Activated CD8-positive, alpha-beta T cell treated with anti-CD3 and anti-CD28 coated beads, Interleukin-2, amount 10 ng/mL, durations not matched to agents 7 days and 5 days (primary cell): Measurements from ENCODE around the gene NAPSA. TPM values are rescaled to one million over a fixed set of nuclear protein-coding genes. Genes with fewer than 3 reads are reported as not detected.

Source experiments
- ATAC-seq: fragments of 150-1000 bp; cut with Tn5 transposase; one replicate; pipeline ENCODE4 v1.10.0; 2021; ENCODE audit warnings: moderate library complexity
- CTCF ChIA-PET: fragments of 350-600 bp; sonication (Branson Sonifier 250); formaldehyde crosslinking; loops from one replicate; lab custom pipeline; 2021; ENCODE audit warnings: antibody characterized with exemption; lab: Charles Lee
- POLR2A ChIA-PET: fragments of 350-600 bp; sonication (Branson Sonifier 250); formaldehyde crosslinking; loops from one replicate; lab custom pipeline; 2021; ENCODE audit warnings: antibody characterized with exemption; lab: Charles Lee
- DNase-seq: peaks from one replicate; pipeline ENCODE4 v3.0.0-alpha.2; 2020
- H3K27ac Mint-ChIP-seq: one replicate; pipeline ENCODE4 v1.8.0; 2021; ENCODE audit warnings: mild to moderate bottlenecking, mixed read lengths
- H3K27me3 Mint-ChIP-seq: one replicate; pipeline ENCODE4 v1.8.0; 2021; ENCODE audit warnings: low read depth, mixed read lengths
- H3K36me3 Mint-ChIP-seq: one replicate; pipeline ENCODE4 v1.8.0; 2021; ENCODE audit warnings: low read depth, mixed read lengths
- H3K4me1 Mint-ChIP-seq: one replicate; pipeline ENCODE4 v1.8.0; 2021; ENCODE audit warnings: low read depth, mixed read lengths
- H3K4me3 Mint-ChIP-seq: one replicate; pipeline ENCODE4 v1.8.0; 2021; ENCODE audit warnings: mild to moderate bottlenecking, mixed read lengths
- H3K9me3 Mint-ChIP-seq: one replicate; pipeline ENCODE4 v1.8.0; 2022; ENCODE audit warnings: mixed read lengths; ENCODE audit not compliant: insufficient read depth
- total RNA-seq, 2 experiments: library from RNA; stranded (reverse); gene quantifications; one replicate each; pipeline ENCODE4 v1.2.3, GENCODE V29; 2021

NAPSA gene
- total RNA-seq, 2 experiments from 2014 or later = 0.73 to 1.2 TPM

- DNase-seq (no peak), ATAC-seq (no peak)
- Mint-ChIP-seq H3K36me3 (peaks cover 48% of the 10 kb centered on the region), H3K27me3 (no peaks in the 10 kb centered on the region), H3K27ac (peak overlapping the region; percentile 98), H3K9me3 (no peaks in the 10 kb centered on the region), H3K4me1 (peaks cover 29% of the 10 kb centered on the region), H3K4me3 (peak overlapping the region; percentile 94)
- POLR2A ChIA-PET = interaction anchor here (0.7 to 2.0 kb wide), 5 partner anchors 8 to 128 kb away, joined by 3 to 8 read pairs (median 4); partner anchors contain the start of genes JOSD2 and NR1H2
- CTCF ChIA-PET = interaction anchor here (0.9 to 2.2 kb wide), 5 partner anchors 13 to 78 kb away, joined by 3 to 10 read pairs (median 4); partner anchors contain the start of gene KCNC3
Measured at GRCh38 chr19:50383001-50383851, 17.8 kb upstream of the NAPSA start.

- CTCF ChIA-PET = no interaction called here
- no peak overlapping the region for H3K27ac Mint-ChIP-seq
Measured at GRCh38 chr19:50381881-50382729, 16.7 kb upstream of the NAPSA start.

GRCh38 chr19:50380751-50381151, 15.3 kb upstream of the NAPSA start:
- Mint-ChIP-seq H3K27ac (no peak overlapping the region), H3K4me1 (peaks cover 35% of the 10 kb centered on the region), H3K36me3 (peaks cover 46% of the 10 kb centered on the region), H3K4me3 (no peak overlapping the region), H3K27me3 (no peaks in the 10 kb centered on the region), H3K9me3 (no peaks in the 10 kb centered on the region)
- DNase-seq (no peak), ATAC-seq (no peak)
- ChIA-PET POLR2A (interaction anchor here (0.6 kb wide), 1 partner anchor 504 kb away, joined by 3 read pairs; the partner anchor contains the start of genes AKT1S1 and TBC1D17), CTCF (no interaction called here)

More at GRCh38 chr19:50381881-50382729, 16.7 kb upstream of the NAPSA start:
- ATAC-seq (no peak), DNase-seq (no peak)
- peaks cover 30% of the 10 kb centered on the region for H3K4me1 Mint-ChIP-seq
- H3K27me3 Mint-ChIP-seq = no peaks in the 10 kb centered on the region
- H3K4me3 Mint-ChIP-seq = no peak overlapping the region
- POLR2A ChIA-PET = no interaction called here
- H3K9me3 Mint-ChIP-seq = no peaks in the 10 kb centered on the region
- H3K36me3 Mint-ChIP-seq = peaks cover 46% of the 10 kb centered on the region

GRCh38 chr19:50380137-50380536, 14.7 kb upstream of the NAPSA start:
- peaks cover 45% of the 10 kb centered on the region for H3K36me3 Mint-ChIP-seq
- H3K4me3 Mint-ChIP-seq = no peak overlapping the region
- H3K27me3 Mint-ChIP-seq = no peaks in the 10 kb centered on the region
- H3K4me1 Mint-ChIP-seq = peaks cover 35% of the 10 kb centered on the region
- ChIA-PET CTCF (no interaction called here), POLR2A (interaction anchor here (0.6 kb wide), 1 partner anchor 503 kb away, joined by 3 read pairs; the partner anchor contains the start of genes AKT1S1 and TBC1D17)
- no peaks in the 10 kb centered on the region for H3K9me3 Mint-ChIP-seq
- no peak for ATAC-seq
- H3K27ac Mint-ChIP-seq = no peak overlapping the region
- DNase-seq = no peak

GRCh38 chr19:50379602-50380001, 14.2 kb upstream of the NAPSA start:
- no peak for DNase-seq
- no peaks in the 10 kb centered on the region for H3K9me3 Mint-ChIP-seq
- peaks cover 31% of the 10 kb centered on the region for H3K4me1 Mint-ChIP-seq
- H3K4me3 Mint-ChIP-seq = no peak overlapping the region
- ATAC-seq = no peak
- H3K27ac Mint-ChIP-seq = peak overlapping the region; percentile 43
- peaks cover 39% of the 10 kb centered on the region for H3K36me3 Mint-ChIP-seq
- ChIA-PET CTCF (no interaction called here), POLR2A (no interaction called here)
- no peaks in the 10 kb centered on the region for H3K27me3 Mint-ChIP-seq

- peaks cover 36% of the 10 kb centered on the region for H3K36me3 Mint-ChIP-seq
- no peaks in the 10 kb centered on the region for H3K27me3 Mint-ChIP-seq
- no peak overlapping the region for H3K4me3 Mint-ChIP-seq
- no peak overlapping the region for H3K27ac Mint-ChIP-seq
- DNase-seq (no peak), ATAC-seq (no peak)
- CTCF ChIA-PET = no interaction called here
- peaks cover 32% of the 10 kb centered on the region for H3K4me1 Mint-ChIP-seq
- no peaks in the 10 kb centered on the region for H3K9me3 Mint-ChIP-seq
- POLR2A ChIA-PET = no interaction called here
Measured at GRCh38 chr19:50378863-50379236, 13.4 kb upstream of the NAPSA start.

GRCh38 chr19:50378169-50378862, 12.9 kb upstream of the NAPSA start:
- ChIA-PET CTCF (no interaction called here), POLR2A (no interaction called here)
- Mint-ChIP-seq H3K9me3 (no peaks in the 10 kb centered on the region), H3K4me3 (no peak overlapping the region), H3K27ac (peak overlapping the region; percentile 29), H3K36me3 (peaks cover 34% of the 10 kb centered on the region), H3K27me3 (no peaks in the 10 kb centered on the region), H3K4me1 (peaks cover 27% of the 10 kb centered on the region)
- ATAC-seq = no peak
- no peak for DNase-seq

- H3K4me1 Mint-ChIP-seq = peaks cover 23% of the 10 kb centered on the region
- H3K36me3 Mint-ChIP-seq = peaks cover 33% of the 10 kb centered on the region
- no peaks in the 10 kb centered on the region for H3K27me3 Mint-ChIP-seq
- H3K9me3 Mint-ChIP-seq = no peaks in the 10 kb centered on the region
- H3K27ac Mint-ChIP-seq = peak overlapping the region; percentile 86
- ATAC-seq = no peak
- CTCF ChIA-PET = no interaction called here
- peak overlapping the region; percentile 8 for H3K4me3 Mint-ChIP-seq
- DNase-seq = no peak
- POLR2A ChIA-PET = no interaction called here
Measured at GRCh38 chr19:50377517-50377916, 12.1 kb upstream of the NAPSA start.

GRCh38 chr19:50377051-50377461, 11.6 kb upstream of the NAPSA start:
- peaks cover 33% of the 10 kb centered on the region for H3K36me3 Mint-ChIP-seq
- peak overlapping the region; percentile 86 for H3K4me3 Mint-ChIP-seq
- no peaks in the 10 kb centered on the region for H3K9me3 Mint-ChIP-seq
- peak; percentile 65 for DNase-seq
- ChIA-PET POLR2A (no interaction called here), CTCF (no interaction called here)
- peaks cover 23% of the 10 kb centered on the region for H3K4me1 Mint-ChIP-seq
- H3K27me3 Mint-ChIP-seq = no peaks in the 10 kb centered on the region
- peak overlapping the region; percentile 86 for H3K27ac Mint-ChIP-seq
- ATAC-seq = peak; percentile 41

GRCh38 chr19:50376166-50377050, 11.0 kb upstream of the NAPSA start, which contains the start of gene NR1H2:
NR1H2 (plus strand) TSS chr19:50376457; CDS start chr19:50377606, 1,149 bp downstream.
- peak within 1 kb of the TSS; percentile 98 for H3K27ac Mint-ChIP-seq
- CTCF ChIA-PET = interaction anchor here (1.3 to 1.5 kb wide), 4 partner anchors 9 to 19 kb away, joined by 4 to 19 read pairs (median 4); no protein-coding TSS in a partner anchor
- H3K9me3 Mint-ChIP-seq = no peaks in the 10 kb centered on the region
- peak; percentile 89 for ATAC-seq
- peaks cover 23% of the 10 kb centered on the region for H3K4me1 Mint-ChIP-seq
- peak within 1 kb of the TSS; percentile 86 for H3K4me3 Mint-ChIP-seq
- peak; percentile 96 for DNase-seq
- H3K27me3 Mint-ChIP-seq = no peaks in the 10 kb centered on the region
- POLR2A ChIA-PET = interaction anchor here (0.7 to 2.0 kb wide), 5 partner anchors 8 to 1412 kb away, joined by 3 to 8 read pairs (median 4); partner anchors contain the start of gene POLD1
- H3K36me3 Mint-ChIP-seq = peaks cover 32% of the 10 kb centered on the region
